K562 (cell line): Measurements from ENCODE around the gene DDIT3. TPM values are rescaled to one million over a fixed set of nuclear protein-coding genes. Genes with fewer than 3 reads are reported as not detected.

Source experiments
- ARHGAP35 ChIP-seq: fragments of 450-650 bp; IDR thresholded peaks from 2 replicates; pipeline ENCODE4 v1.6.1; 2018; ENCODE audit not compliant: partially characterized antibody
- BRD4 ChIP-seq: fragments of 200-600 bp; sonication (generic); IDR thresholded peaks from 2 replicates; pipeline ENCODE4 v1.6.1; 2017; ENCODE audit warnings: inconsistent platforms
- DDX20 ChIP-seq: fragments of 450-650 bp; IDR thresholded peaks from 2 replicates; pipeline ENCODE4 v1.6.1; 2016; ENCODE audit warnings: missing genetic modification characterization, low read depth, mild to moderate bottlenecking, missing compliant biosample characterization, moderate library complexity
- FOSL1 ChIP-seq: fragments of 200-800 bp; sonication (Bioruptor generic); conservative IDR thresholded peaks from 2 replicates; pipeline ENCODE4 v1.6.1; 2016; ENCODE audit warnings: missing genetic modification characterization, missing compliant biosample characterization
- HMG20A ChIP-seq: fragments of 450-650 bp; formaldehyde crosslinking; conservative IDR thresholded peaks from 2 replicates; pipeline ENCODE4 v1.4.0; 2020; ENCODE audit warnings: mild to moderate bottlenecking, mixed read lengths
- KDM5B ChIP-seq: fragments of 200-600 bp; sonication (generic); IDR thresholded peaks from 2 replicates; pipeline ENCODE4 v1.6.1; 2012; ENCODE audit warnings: low read depth, mild to moderate bottlenecking, moderate library complexity, low read length, control low read depth, inconsistent platforms; ENCODE audit not compliant: insufficient replicate concordance
- KLF10 ChIP-seq: fragments of 250-450 bp; sonication (Bioruptor Pico); IDR thresholded peaks from 2 replicates; pipeline ENCODE4 v1.6.1; 2021; ENCODE audit warnings: matching md5 sums
- NKRF ChIP-seq: fragments of 450-650 bp; IDR thresholded peaks from 2 replicates; pipeline ENCODE4 v1.6.1; 2016; ENCODE audit warnings: borderline replicate concordance
- NR2F6 ChIP-seq: fragments of 450-650 bp; formaldehyde crosslinking; IDR thresholded peaks from 2 replicates; pipeline ENCODE4 v1.4.0; 2020; ENCODE audit warnings: mild to moderate bottlenecking
- NUFIP1 ChIP-seq: fragments of 450-650 bp; IDR thresholded peaks from 2 replicates; pipeline ENCODE4 v1.6.1; 2018; ENCODE audit not compliant: partially characterized antibody
- POLR2AphosphoS2 ChIP-seq: IDR thresholded peaks from 2 replicates; pipeline ENCODE4 v1.6.1; 2012; ENCODE audit warnings: low read length, improper control_type of control experiment
- PTTG1 ChIP-seq: fragments of 450-650 bp; IDR thresholded peaks from 2 replicates; pipeline ENCODE4 v1.6.1; 2016; ENCODE audit warnings: low read depth, mild to moderate bottlenecking, missing genetic modification characterization, missing compliant biosample characterization
- SAFB ChIP-seq: fragments of 200-400 bp; formaldehyde crosslinking; IDR thresholded peaks from 2 replicates; pipeline ENCODE4 v1.6.1; 2017; ENCODE audit warnings: low read depth, low read length, borderline replicate concordance
- SMAD1 ChIP-seq: fragments of 150-350 bp; IDR thresholded peaks from 2 replicates; pipeline ENCODE4 v1.6.1; 2014; ENCODE audit warnings: low read length, low read depth; ENCODE audit not compliant: partially characterized antibody
- SMARCA4 ChIP-seq: fragments of 450-650 bp; IDR thresholded peaks from 2 replicates; pipeline ENCODE4 v1.6.1; 2016
- SMARCC2 ChIP-seq: fragments of 450-650 bp; IDR thresholded peaks from 2 replicates; pipeline ENCODE4 v1.6.1; 2017; ENCODE audit warnings: antibody characterized with exemption, moderate library complexity, mild to moderate bottlenecking, low read depth
- SNIP1 ChIP-seq: fragments of 450-650 bp; IDR thresholded peaks from 2 replicates; pipeline ENCODE4 v1.7.1; 2017; ENCODE audit warnings: low read depth, mild to moderate bottlenecking
- SREBF1 ChIP-seq: fragments of 150-350 bp; IDR thresholded peaks from 2 replicates; pipeline ENCODE4 v1.6.1; 2014; ENCODE audit warnings: antibody characterized with exemption, low read depth, low read length, borderline replicate concordance
- TGIF2 ChIP-seq: sonication (generic); formaldehyde crosslinking; IDR thresholded peaks from 2 replicates; pipeline ENCODE4 v1.8.1; 2022; ENCODE audit warnings: mild to moderate bottlenecking, missing genetic modification reagents, moderate library complexity
- THRAP3 ChIP-seq: fragments of 450-650 bp; IDR thresholded peaks from 2 replicates; pipeline ENCODE4 v1.6.1; 2016; ENCODE audit warnings: mild to moderate bottlenecking, inconsistent platforms, borderline replicate concordance
- ZNF24 ChIP-seq: fragments of 450-650 bp; IDR thresholded peaks from 2 replicates; pipeline ENCODE4 v1.6.1; 2016
- ZNF316 ChIP-seq: fragments of 450-650 bp; IDR thresholded peaks from 2 replicates; pipeline ENCODE4 v1.6.1; 2016
- ZNF507 ChIP-seq: conservative IDR thresholded peaks from 2 replicates; pipeline ENCODE4 v1.6.1; 2017; ENCODE audit warnings: missing genetic modification characterization, missing compliant biosample characterization
- polyA plus RNA-seq, 8 experiments: library from polyadenylated mRNA; depleted of rRNA in 4 of 8; stranded (reverse) in 5 of 8; unstranded in 3 of 8; fragments of >200 nt; fragmentation: Nextera tagmentation in 2 of 8; fragmentation: Illumina TruSeq in 1 of 8; extraction: Ambion mirVana in 2 of 8; extraction: Trizol in 1 of 8; gene quantifications; 2 replicates each; pipeline versions ENCODE4 v1.2.1 to v1.2.3, GENCODE V29; 2011 to 2014; ENCODE audit warnings: inconsistent platforms in 1 of 8, missing spikeins in 1 of 8
- total RNA-seq, 7 experiments: library from RNA; depleted of rRNA in 6 of 7; stranded (reverse); fragments of >200 nt in 6 of 7; fragmentation: Illumina TruSeq in 2 of 7; extraction: Trizol in 2 of 7; gene quantifications; 2 replicates each; pipeline versions ENCODE4 v1.2.1 to v1.2.3, GENCODE V29; 2011 to 2021; ENCODE audit warnings: low replicate concordance in 1 of 7
- TF ChIP-seq, protein P1 (sequence below): fragments of 250-450 bp; sonication (Bioruptor Pico); IDR thresholded peaks from 2 replicates; pipeline ENCODE4 v1.8.0; 2022; ENCODE audit warnings: moderate library complexity, mild to moderate bottlenecking, inconsistent platforms
- TF ChIP-seq, protein P2 (sequence below), 2 experiments: fragments of 200-800 bp in 1 of 2; sonication (Bioruptor generic) in 1 of 2; sonication (generic) in 1 of 2; formaldehyde crosslinking in 1 of 2; IDR thresholded peaks in 1 of 2; conservative IDR thresholded peaks in 1 of 2; 2 replicates each; pipeline versions ENCODE4 v1.5.0 to v1.6.1; 2016 to 2020; ENCODE audit warnings: missing compliant biosample characterization in 1 of 2, missing genetic modification characterization in 1 of 2, missing genetic modification reagents in 1 of 2

DDIT3 gene
- total and polyA plus RNA-seq, 9 of the 15 experiments (the other 6 are each of a cell fraction or from before 2014, with no cell fraction given), result 59.1 to 272 (median 89.9) TPM

DNA sequence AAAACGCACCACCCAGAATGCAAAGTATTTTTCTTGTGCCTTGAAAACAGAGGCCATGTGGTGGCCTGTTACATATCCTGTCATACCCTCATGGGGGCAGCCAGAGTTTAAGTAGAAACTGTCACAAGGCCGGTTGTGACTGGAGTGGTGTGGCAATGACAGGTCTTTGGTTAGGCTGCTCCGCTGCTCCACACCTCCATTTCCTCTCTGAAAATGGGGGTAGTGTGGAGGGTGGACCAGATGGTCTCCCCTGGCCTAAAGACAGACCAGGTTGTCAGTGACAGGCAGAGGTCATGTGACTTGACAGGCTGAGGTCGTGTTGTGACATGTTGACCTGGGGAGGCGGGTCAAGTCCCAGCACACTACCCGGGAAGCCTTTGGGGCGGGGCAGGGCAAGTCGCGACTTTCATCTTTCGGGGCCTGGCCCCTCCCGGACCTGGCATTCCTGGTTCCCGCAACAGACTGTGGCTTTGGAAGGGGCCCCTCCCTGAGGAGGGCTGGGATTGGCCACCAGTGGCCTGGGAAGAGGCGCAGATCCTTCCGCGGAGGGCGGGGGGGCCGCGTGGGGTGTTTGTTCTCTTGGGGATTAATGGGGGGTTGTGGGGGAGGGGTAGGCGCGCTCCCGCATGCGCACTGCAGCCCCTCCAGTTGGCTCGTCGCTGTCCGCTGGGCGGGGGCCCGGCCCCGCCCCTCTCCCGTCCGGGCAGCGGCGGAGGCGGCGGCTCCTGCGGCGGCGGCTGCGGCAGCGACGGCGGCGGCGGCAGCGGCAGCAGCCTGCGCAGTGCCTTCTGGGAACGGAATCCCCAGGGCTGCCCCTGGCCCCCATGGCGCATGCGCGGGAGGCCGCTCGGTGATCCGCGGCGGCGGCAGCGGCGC is 1.9 kb upstream of the DDIT3 start, which contains the start of gene MBD6 (continued):
- TF ChIP-seq SREBF1, result no peak
- no peak for TF ChIP-seq THRAP3
- no peak; the same call in none of the 2 replicates for TF ChIP-seq SMARCA4
- no peak for TF ChIP-seq NUFIP1
- peak; percentile 96 for TF ChIP-seq BRD4
- peak; percentile 66 for TF ChIP-seq DDX20 (tag)
- no peak for TF ChIP-seq ZNF316
- no peak for TF ChIP-seq SMARCC2
- no peak for TF ChIP-seq ARHGAP35
- no peak for TF ChIP-seq SAFB
- no peak for TF ChIP-seq HMG20A
- no peak for TF ChIP-seq SMAD1
- TF ChIP-seq FOSL1 (tag), result peak; percentile 42
- TF ChIP-seq KLF10 (CRISPR knock-in tag), result no peak
- TF ChIP-seq POLR2AphosphoS2, result no peak; the same call in 1 of the 2 replicates
- TF ChIP-seq, protein P1, sequence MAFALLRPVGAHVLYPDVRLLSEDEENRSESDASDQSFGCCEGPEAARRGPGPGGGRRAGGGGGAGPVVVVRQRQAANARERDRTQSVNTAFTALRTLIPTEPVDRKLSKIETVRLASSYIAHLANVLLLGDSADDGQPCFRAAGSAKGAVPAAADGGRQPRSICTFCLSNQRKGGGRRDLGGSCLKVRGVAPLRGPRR (CRISPR knock-in tag), result no peak
- peak; percentile 73; the same call in 1 of the 2 replicates for TF ChIP-seq NR2F6 (CRISPR knock-in tag)
- peak; percentile 87; the same call in 1 of the 2 replicates for TF ChIP-seq TGIF2 (CRISPR knock-in tag)
- TF ChIP-seq ZNF507 (tag), result no peak
- TF ChIP-seq PTTG1, result no peak; the same call in 1 of the 2 replicates
- peak; percentile 67 for TF ChIP-seq KDM5B
- TF ChIP-seq, protein P2, sequence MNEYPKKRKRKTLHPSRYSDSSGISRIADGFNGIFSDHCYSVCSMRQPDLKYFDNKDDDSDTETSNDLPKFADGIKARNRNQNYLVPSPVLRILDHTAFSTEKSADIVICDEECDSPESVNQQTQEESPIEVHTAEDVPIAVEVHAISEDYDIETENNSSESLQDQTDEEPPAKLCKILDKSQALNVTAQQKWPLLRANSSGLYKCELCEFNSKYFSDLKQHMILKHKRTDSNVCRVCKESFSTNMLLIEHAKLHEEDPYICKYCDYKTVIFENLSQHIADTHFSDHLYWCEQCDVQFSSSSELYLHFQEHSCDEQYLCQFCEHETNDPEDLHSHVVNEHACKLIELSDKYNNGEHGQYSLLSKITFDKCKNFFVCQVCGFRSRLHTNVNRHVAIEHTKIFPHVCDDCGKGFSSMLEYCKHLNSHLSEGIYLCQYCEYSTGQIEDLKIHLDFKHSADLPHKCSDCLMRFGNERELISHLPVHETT (CRISPR knock-in tag; conservative IDR thresholded peaks at IDR 0.05 in 1 of 2, IDR thresholded peaks at IDR 0.05 in 1 of 2), result peak in 1 of 2 experiments; percentile 100; a peak in 2 of 4 replicates
- TF ChIP-seq NKRF, result peak; percentile 97
- no peak for TF ChIP-seq ZNF24
- no peak for TF ChIP-seq SNIP1
